HuH-7 (cell line): ENCODE measurements around the gene ANTXRL.
"Not testable (repeated sequence)": the region's sequence is repeated elsewhere in the genome, so short reads cannot be mapped to it uniquely, and the experiment has no call there.

Source experiments
- DNase-seq: peaks from one replicate; pipeline ENCODE4 v3.0.0; 2011; ENCODE audit warnings: low spot score

The ANTXRL gene

GRCh38 chr10:46308666-46309450 lies 22.1 kb downstream of the ANTXRL start:
- no peak for DNase-seq

- no peak for DNase-seq
Observed at GRCh38 chr10:46309511-46310142, 22.8 kb downstream of the ANTXRL start.

- DNase-seq: no peak
Observed at GRCh38 chr10:46310143-46310514, 23.3 kb downstream of the ANTXRL start.

GRCh38 chr10:46310851-46311250 lies 24.1 kb downstream of the ANTXRL start:
- DNase-seq: no peak

GRCh38 chr10:46311501-46311951 lies 24.7 kb downstream of the ANTXRL start:
- no peak for DNase-seq

- DNase-seq: not testable (repeated sequence)
Observed at GRCh38 chr10:46311961-46312431, 25.2 kb downstream of the ANTXRL start.

- DNase-seq: no peak
Observed at GRCh38 chr10:46312953-46313352, 26.2 kb downstream of the ANTXRL start.

GRCh38 chr10:46314071-46314470 lies 27.3 kb downstream of the ANTXRL start:
- DNase-seq: no peak

GRCh38 chr10:46315071-46315860 lies 28.5 kb downstream of the ANTXRL start:
- DNase-seq: not testable (repeated sequence)

- DNase-seq: no peak
Observed at GRCh38 chr10:46317370-46317769, 30.6 kb downstream of the ANTXRL start.

- DNase-seq: no peak
Observed at GRCh38 chr10:46317889-46318288, 31.1 kb downstream of the ANTXRL start.

GRCh38 chr10:46318799-46319198 lies 32.0 kb downstream of the ANTXRL start:
- DNase-seq: no peak

GRCh38 chr10:46319389-46319788 lies 32.6 kb downstream of the ANTXRL start:
- DNase-seq: no peak

GRCh38 chr10:46321770-46322169 lies 35.0 kb downstream of the ANTXRL start:
- no peak for DNase-seq

GRCh38 chr10:46323176-46323575 lies 36.4 kb downstream of the ANTXRL start:
- no peak for DNase-seq

- DNase-seq: no peak
Observed at GRCh38 chr10:46325021-46325420, 38.2 kb downstream of the ANTXRL start.

- no peak for DNase-seq
Observed at GRCh38 chr10:46326066-46326465, 39.3 kb downstream of the ANTXRL start.

GRCh38 chr10:46326971-46327370 lies 40.2 kb downstream of the ANTXRL start:
- DNase-seq: no peak

GRCh38 chr10:46327685-46328084 lies 40.9 kb downstream of the ANTXRL start:
- DNase-seq: no peak

GRCh38 chr10:46328853-46329689 lies 42.3 kb downstream of the ANTXRL start:
- DNase-seq: no peak

- DNase-seq: no peak
Observed at GRCh38 chr10:46329690-46330016, 42.9 kb downstream of the ANTXRL start.

- DNase-seq: no peak
Observed at GRCh38 chr10:46330894-46331293, 44.1 kb downstream of the ANTXRL start.
